BLaER1 treated with 17β-estradiol and CSF1 and Interleukin-3, amounts not matched to agents 10 nM and 100 nM (cell line): ENCODE measurements around the gene SCCPDH.
"Not testable (repeated sequence)": the region's sequence is repeated elsewhere in the genome, so short reads cannot be mapped to it uniquely, and the experiment has no call there.

Source experiments
- H3K27ac ChIP-seq, 11 experiments: shearing (Covaris generic); formaldehyde crosslinking; 2 replicates each; pipeline ENCODE4 v1.8.1; 2022
- H3K27me3 ChIP-seq, 11 experiments: shearing (Covaris generic); formaldehyde crosslinking; 2 replicates each; pipeline ENCODE4 v1.8.1; 2022
- H3K36me3 ChIP-seq, 11 experiments: shearing (Covaris generic); formaldehyde crosslinking; 2 replicates each; pipeline ENCODE4 v1.8.1; 2022
- H3K4me1 ChIP-seq, 10 experiments: shearing (Covaris generic); formaldehyde crosslinking; 2 replicates each; pipeline ENCODE4 v1.8.1; 2022
- H3K4me2 ChIP-seq, 11 experiments: shearing (Covaris generic); formaldehyde crosslinking; 2 replicates each; pipeline ENCODE4 v1.8.1; 2022
- H3K4me3 ChIP-seq, 10 experiments: shearing (Covaris generic); formaldehyde crosslinking; 2 replicates each; pipeline ENCODE4 v1.8.1; 2022
- H3K9ac ChIP-seq, 11 experiments: shearing (Covaris generic); formaldehyde crosslinking; 2 replicates each; pipeline ENCODE4 v1.8.1; 2022
- H3K9me3 ChIP-seq, 11 experiments: shearing (Covaris generic); formaldehyde crosslinking; replicated peaks in 1 of 11; 2 replicates each; pipeline ENCODE4 v1.8.1; 2022
- H4K20me1 ChIP-seq, 11 experiments: shearing (Covaris generic); formaldehyde crosslinking; 2 replicates each; pipeline ENCODE4 v1.8.1; 2022
- Cebpa-rat ChIP-seq, 11 experiments: shearing (Covaris generic); IDR thresholded peaks; 2 replicates each; pipeline ENCODE4 v1.8.1; 2022

SCCPDH gene

GRCh38 chr1:246801241-246802020 is 77.2 kb downstream of the SCCPDH start:
- peaks cover 0 to 26% (median 3%) of the 10 kb centered on the region in 10 experiments; a peak in 6 of 20 replicates for H3K4me1 ChIP-seq
- TF ChIP-seq Cebpa-rat (IDR thresholded peaks at IDR 0.05) = no peak
- no peaks in the 10 kb centered on the region for H4K20me1 ChIP-seq
- no peaks in the 10 kb centered on the region for H3K36me3 ChIP-seq
- no peaks in the 10 kb centered on the region for H3K27me3 ChIP-seq
- H3K9ac ChIP-seq = no peak overlapping the region
- H3K27ac ChIP-seq = no peak overlapping the region
- H3K4me3 ChIP-seq = no peak overlapping the region
- peaks cover 22 to 36% (median 27%) of the 10 kb centered on the region in 11 experiments for H3K9me3 ChIP-seq
- no peak overlapping the region for H3K4me2 ChIP-seq

- no peak for TF ChIP-seq Cebpa-rat (IDR thresholded peaks at IDR 0.05)
- Histone ChIP-seq H3K4me2 (no peak overlapping the region), H3K36me3 (no peaks in the 10 kb centered on the region), H3K27ac (no peak overlapping the region), H3K9ac (no peak overlapping the region), H3K27me3 (no peaks in the 10 kb centered on the region), H4K20me1 (no peaks in the 10 kb centered on the region), H3K4me3 (no peak overlapping the region), H3K4me1 (peaks cover 0 to 14% (median 0%) of the 10 kb centered on the region in 10 experiments; a peak in 4 of 20 replicates), H3K9me3 (peaks cover 22 to 36% (median 27%) of the 10 kb centered on the region in 11 experiments)
Observed at GRCh38 chr1:246803373-246803772, 79.2 kb downstream of the SCCPDH start.

- peaks cover 0 to 9% (median 0%) of the 10 kb centered on the region in 10 experiments; a peak in 4 of 20 replicates for H3K4me1 ChIP-seq
- H4K20me1 ChIP-seq = no peaks in the 10 kb centered on the region
- no peak overlapping the region for H3K9ac ChIP-seq
- no peaks in the 10 kb centered on the region for H3K36me3 ChIP-seq
- H3K27me3 ChIP-seq = no peaks in the 10 kb centered on the region
- TF ChIP-seq Cebpa-rat (IDR thresholded peaks at IDR 0.05) = no peak
- H3K4me2 ChIP-seq = no peak overlapping the region
- H3K4me3 ChIP-seq = no peak overlapping the region
- peaks cover 22 to 36% (median 27%) of the 10 kb centered on the region in 11 experiments for H3K9me3 ChIP-seq
- no peak overlapping the region for H3K27ac ChIP-seq
Observed at GRCh38 chr1:246803883-246804282, 79.7 kb downstream of the SCCPDH start.

GRCh38 chr1:246805135-246805716 is 81.0 kb downstream of the SCCPDH start:
- no peak overlapping the region for H3K27ac ChIP-seq
- H3K36me3 ChIP-seq = no peaks in the 10 kb centered on the region
- no peaks in the 10 kb centered on the region for H3K27me3 ChIP-seq
- peaks cover 22 to 36% (median 27%) of the 10 kb centered on the region in 11 experiments for H3K9me3 ChIP-seq
- no peak overlapping the region for H3K4me2 ChIP-seq
- no peak overlapping the region for H3K4me3 ChIP-seq
- peaks cover 0 to 3% (median 0%) of the 10 kb centered on the region in 10 experiments; a peak in 3 of 20 replicates for H3K4me1 ChIP-seq
- TF ChIP-seq Cebpa-rat (IDR thresholded peaks at IDR 0.05) = no peak
- H3K9ac ChIP-seq = no peak overlapping the region
- no peaks in the 10 kb centered on the region for H4K20me1 ChIP-seq

GRCh38 chr1:246809473-246809872 is 85.3 kb downstream of the SCCPDH start:
- H3K36me3 ChIP-seq = no peaks in the 10 kb centered on the region
- no peaks in the 10 kb centered on the region for H3K27me3 ChIP-seq
- H3K4me2 ChIP-seq = no peak overlapping the region
- peaks cover 0 to 9% (median 0%) of the 10 kb centered on the region in 11 experiments; a peak in 3 of 22 replicates for H3K9me3 ChIP-seq
- no peak for TF ChIP-seq Cebpa-rat (IDR thresholded peaks at IDR 0.05)
- no peaks in the 10 kb centered on the region for H4K20me1 ChIP-seq
- no peak overlapping the region for H3K27ac ChIP-seq
- H3K4me3 ChIP-seq = no peak overlapping the region
- H3K4me1 ChIP-seq = no peaks in the 10 kb centered on the region
- no peak overlapping the region for H3K9ac ChIP-seq

- Histone ChIP-seq H3K27ac (no peak overlapping the region), H3K4me3 (no peak overlapping the region), H3K4me2 (no peak overlapping the region), H3K4me1 (peaks cover 9 to 21% (median 17%) of the 10 kb centered on the region in 10 experiments), H4K20me1 (no peaks in the 10 kb centered on the region), H3K9ac (no peak overlapping the region), H3K27me3 (no peaks in the 10 kb centered on the region), H3K9me3 (peaks cover 0 to 10% (median 1%) of the 10 kb centered on the region in 11 experiments; a peak in 8 of 22 replicates), H3K36me3 (no peaks in the 10 kb centered on the region)
- TF ChIP-seq Cebpa-rat (IDR thresholded peaks at IDR 0.05) = no peak
Observed at GRCh38 chr1:246811985-246812384, 87.8 kb downstream of the SCCPDH start.

GRCh38 chr1:246813325-246813724 is 89.1 kb downstream of the SCCPDH start:
- H3K27ac ChIP-seq, H3K4me2 ChIP-seq, H4K20me1 ChIP-seq, H3K9ac ChIP-seq, H3K36me3 ChIP-seq, H3K27me3 ChIP-seq, H3K4me3 ChIP-seq: not testable (repeated sequence)
- peaks cover 9 to 21% (median 17%) of the 10 kb centered on the region in 10 experiments for H3K4me1 ChIP-seq
- peaks cover 0 to 16% (median 8%) of the 10 kb centered on the region in 11 experiments; a peak in 12 of 22 replicates for H3K9me3 ChIP-seq

- Histone ChIP-seq H4K20me1 (no peaks in the 10 kb centered on the region), H3K4me3 (no peak overlapping the region), H3K27ac (peak overlapping the region in 1 of 11 experiments; percentile 27; a peak in 1 of 22 replicates), H3K9me3 (peaks cover 0 to 16% (median 8%) of the 10 kb centered on the region in 11 experiments; a peak in 12 of 22 replicates), H3K9ac (no peak overlapping the region), H3K4me1 (peaks cover 9 to 27% (median 21%) of the 10 kb centered on the region in 10 experiments), H3K27me3 (no peaks in the 10 kb centered on the region), H3K4me2 (peak overlapping the region in 5 of 11 experiments; percentile 58 to 78 (median 77); a peak in 6 of 22 replicates), H3K36me3 (no peaks in the 10 kb centered on the region)
- TF ChIP-seq Cebpa-rat (IDR thresholded peaks at IDR 0.05) = no peak
Observed at GRCh38 chr1:246814890-246815289, 90.7 kb downstream of the SCCPDH start.

GRCh38 chr1:246815693-246816270 is 91.6 kb downstream of the SCCPDH start:
- Histone ChIP-seq H4K20me1 (no peaks in the 10 kb centered on the region), H3K4me1 (peaks cover 15 to 36% (median 30%) of the 10 kb centered on the region in 10 experiments), H3K4me3 (peak overlapping the region in 1 of 10 experiments; percentile 6; a peak in 4 of 20 replicates), H3K27ac (peak overlapping the region in 9 of 11 experiments; percentile 23 to 73 (median 61); a peak in 17 of 22 replicates), H3K9me3 (peaks cover 0 to 16% (median 8%) of the 10 kb centered on the region in 11 experiments; a peak in 12 of 22 replicates), H3K36me3 (no peaks in the 10 kb centered on the region), H3K27me3 (no peaks in the 10 kb centered on the region), H3K4me2 (peak overlapping the region; percentile 53 to 83 (median 68)), H3K9ac (peak overlapping the region in 9 of 11 experiments; percentile 2 to 62 (median 41); a peak in 14 of 22 replicates)
- TF ChIP-seq Cebpa-rat (IDR thresholded peaks at IDR 0.05) = no peak
